Mesenteric fat pad (tissue), 1 donor: ENCODE measurements around the gene QSOX1. TPM values are rescaled to one million over a fixed set of nuclear protein-coding genes. Genes with fewer than 3 reads are reported as not detected.

ENCODE experiments used
- DNase-seq: peaks from one replicate; pipeline ENCODE4 v3.0.0-alpha.2; 2020; ENCODE audit warnings: low spot score
- total RNA-seq: library from RNA; stranded (reverse); fragmentation: NEBNext Ultra II Directional; extraction: Animal tissue kit (Norgen Biotek cat#: 25700); gene quantifications from one replicate; pipeline ENCODE4 v1.2.1, GENCODE V29; 2021
- donor health status: DM: yes; HTN: yes; CAD: no.

The QSOX1 gene
- total RNA-seq, 1 donor from 2014 or later: 104 TPM

DNA sequence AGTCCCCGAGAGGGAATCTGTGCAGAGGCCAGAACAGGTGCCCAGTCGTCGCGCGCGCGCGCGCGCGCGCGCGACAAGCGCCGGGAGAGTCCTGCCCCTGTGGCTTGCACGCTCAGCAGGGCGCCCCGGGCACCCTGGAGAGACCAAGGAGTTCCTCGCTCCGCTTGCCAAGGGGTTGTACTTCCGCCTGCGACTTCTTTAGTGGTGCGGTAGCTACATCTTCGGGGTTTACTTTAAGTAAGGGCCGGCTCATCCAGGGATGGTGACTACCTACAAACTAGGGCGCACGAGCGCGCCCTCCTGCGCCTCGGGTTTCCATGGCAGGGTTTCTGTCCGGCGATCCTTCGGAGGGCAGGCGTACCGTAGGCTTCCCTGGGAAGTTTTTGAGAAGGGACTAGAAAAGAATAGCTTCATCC lies 76.8 kb downstream of the QSOX1 start:
- no peak for DNase-seq

DNA sequence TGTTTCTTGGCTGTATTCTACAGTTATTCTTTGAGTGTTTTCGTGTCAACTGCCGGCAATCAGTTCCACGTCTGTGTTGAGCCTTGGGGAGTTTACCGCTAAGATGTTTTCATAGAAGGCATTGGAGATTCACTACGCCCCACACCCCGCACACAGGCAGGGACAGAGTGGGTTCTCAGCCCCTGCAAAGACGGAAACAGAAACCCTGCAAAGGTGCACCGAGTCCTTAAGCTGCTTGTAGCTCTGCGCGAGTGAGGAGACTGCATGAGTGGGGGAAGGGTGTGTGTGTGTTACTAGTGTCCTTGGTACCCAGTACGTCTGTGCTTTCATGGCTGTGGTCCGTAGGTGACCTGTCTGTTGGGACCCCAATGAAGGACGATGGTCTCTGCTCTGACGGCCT lies 77.3 kb downstream of the QSOX1 start:
- no peak for DNase-seq

DNA sequence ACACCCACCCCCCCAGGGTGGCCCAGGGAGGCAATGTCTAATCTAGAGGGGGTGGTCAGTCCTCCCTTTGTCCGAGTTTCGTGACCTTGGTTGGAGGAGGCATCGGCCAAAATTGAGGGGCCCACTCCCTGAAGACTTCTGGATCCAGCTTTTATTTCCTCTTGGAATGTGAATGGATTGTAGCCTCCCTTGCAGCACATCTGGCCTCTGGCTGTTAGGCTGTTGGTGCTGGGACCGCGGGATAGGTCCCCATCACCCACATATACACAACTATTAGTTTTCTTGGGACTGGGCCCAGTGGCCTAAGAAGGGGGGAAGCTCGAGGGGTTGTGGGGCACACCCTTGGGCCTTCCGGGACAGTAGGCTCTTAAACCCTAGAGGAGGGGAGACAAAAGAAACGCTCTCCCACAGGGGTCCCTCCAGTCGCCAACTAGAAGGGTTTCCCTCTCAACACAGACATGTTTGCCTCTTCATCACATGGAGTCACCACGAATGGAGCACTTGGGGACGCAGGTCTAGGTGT lies 77.9 kb downstream of the QSOX1 start:
- DNase-seq: no peak

DNA sequence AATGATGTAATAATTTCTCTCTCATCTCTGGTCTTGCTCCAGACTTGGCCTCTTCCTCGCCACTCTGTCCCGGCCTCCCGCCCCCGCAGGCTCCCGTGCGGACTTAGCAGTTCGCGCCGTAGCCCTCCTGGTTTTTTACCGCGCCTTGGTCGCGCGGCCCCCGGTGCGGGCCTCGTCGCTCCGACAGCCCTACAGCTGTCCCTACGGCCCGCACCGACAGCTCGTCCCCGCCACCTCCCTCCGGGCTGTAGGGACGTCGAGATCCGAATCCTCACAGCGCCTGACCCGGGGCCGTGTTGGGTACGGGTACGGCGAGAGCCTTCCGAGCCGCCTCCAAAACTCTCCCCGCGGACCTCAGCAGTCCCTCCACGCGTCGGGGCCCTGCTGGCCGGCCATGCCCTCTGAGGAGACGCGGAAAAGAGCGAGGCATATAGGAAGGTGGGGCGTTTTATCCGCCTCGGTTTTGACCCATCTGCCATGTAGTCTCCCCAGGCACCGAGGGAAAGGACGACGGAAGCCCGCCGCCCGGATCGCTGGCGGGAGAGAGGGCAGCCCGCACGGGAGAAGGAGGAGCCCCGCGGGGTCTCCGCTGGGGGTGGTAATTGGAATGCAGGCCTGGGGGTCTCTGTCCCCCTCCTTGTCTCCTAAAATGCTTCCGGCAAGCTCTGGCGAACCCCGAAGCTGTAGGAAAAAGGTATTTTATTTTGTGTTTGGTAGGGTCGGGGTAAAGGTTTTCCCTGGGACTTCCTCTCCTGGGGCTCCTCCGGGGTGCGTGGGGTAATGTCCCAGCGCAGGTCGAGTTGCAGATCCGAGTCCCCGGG lies 78.7 kb downstream of the QSOX1 start:
- DNase-seq: no peak

DNA sequence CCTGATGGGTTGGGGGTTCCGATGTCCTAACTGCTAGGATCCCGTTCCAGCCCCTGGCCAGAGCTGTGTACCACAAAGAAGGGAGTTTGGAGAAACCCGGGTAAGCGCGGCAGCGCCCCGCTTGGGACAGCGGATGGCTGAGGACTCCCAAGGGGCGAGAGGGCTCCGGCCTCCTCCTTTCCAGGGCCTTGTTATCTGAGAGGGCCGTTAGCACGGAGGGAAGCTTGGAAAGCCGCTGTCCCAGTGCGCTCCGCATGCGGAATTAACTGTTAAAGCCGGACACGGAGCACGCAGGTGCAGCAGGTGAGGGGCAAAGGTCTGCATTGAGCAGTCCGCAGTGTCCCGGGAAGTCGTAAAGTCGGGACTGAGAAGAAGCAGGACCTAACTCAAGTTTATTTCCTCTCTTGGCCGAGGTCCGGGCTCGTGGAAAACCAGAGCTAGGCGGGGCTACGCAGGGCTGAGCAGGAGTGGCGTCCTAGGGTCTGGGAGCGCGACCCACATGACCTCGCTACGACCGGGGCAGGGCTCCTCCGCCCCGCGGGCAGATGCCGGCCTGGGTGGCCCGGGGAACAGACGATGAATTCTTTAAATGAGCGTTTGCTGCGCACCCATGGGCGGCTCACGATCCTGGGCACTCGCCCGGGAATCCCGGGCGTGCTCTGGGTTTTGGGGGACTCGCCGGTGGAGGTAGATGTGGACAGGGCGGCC lies 79.9 kb downstream of the QSOX1 start:
- no peak for DNase-seq

DNA sequence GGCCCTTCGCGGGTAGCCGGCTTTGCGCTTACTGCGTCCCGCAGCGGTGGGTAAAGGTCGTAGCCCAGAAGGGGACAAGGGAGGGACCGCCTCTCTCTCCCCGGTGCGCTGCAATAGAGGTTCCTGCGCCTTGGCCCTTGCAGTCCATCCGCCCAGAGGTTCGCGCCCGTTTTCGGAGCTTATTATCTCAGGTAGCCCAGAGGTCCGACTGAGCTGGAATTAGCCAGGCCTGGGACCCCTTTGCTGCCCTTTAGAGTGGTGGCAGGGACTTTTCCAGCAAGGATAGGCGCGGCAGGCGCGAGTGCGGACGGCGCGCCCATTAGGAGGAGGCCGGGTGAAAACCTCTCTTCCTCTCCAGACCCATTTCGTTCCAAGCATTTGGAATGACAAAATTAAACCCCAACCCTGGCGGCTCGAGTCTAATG lies 80.4 kb downstream of the QSOX1 start:
- no peak for DNase-seq

DNA sequence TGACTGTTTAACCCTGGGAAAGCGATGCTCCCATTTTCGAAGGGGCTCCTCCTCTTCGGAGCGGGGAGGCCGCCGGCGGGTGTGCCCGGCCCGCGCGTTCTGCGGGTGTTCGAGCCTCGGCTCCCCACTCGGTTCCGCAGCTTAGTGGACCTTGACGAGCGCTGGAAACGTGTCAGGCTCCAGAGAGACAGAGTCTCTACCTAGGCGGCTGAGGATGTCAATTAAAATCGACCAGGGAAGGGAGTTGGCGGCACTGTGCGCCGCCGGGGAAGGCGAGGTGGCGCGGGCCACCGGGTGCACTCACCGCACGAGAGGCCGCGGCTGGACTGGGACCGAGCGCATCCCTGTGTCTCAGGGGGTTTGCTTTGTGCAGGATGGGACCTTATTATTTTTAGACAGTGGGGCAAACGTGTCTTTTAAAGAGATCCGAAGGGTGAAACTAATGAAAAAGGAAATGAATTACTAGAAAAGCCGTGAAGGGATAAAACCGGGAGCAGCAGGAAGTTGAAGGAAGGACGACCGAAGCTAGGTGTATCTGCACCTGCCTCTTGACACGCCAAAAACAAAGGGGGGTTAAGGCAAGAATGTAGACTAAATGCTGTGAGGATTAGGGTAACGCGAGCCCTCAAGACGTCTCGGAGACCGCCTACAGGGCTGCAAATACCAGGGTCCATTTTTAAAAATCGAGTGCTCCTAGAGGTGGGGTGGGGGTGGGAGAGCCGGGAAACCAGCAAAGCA lies 81.0 kb downstream of the QSOX1 start:
- DNase-seq: no peak

DNA sequence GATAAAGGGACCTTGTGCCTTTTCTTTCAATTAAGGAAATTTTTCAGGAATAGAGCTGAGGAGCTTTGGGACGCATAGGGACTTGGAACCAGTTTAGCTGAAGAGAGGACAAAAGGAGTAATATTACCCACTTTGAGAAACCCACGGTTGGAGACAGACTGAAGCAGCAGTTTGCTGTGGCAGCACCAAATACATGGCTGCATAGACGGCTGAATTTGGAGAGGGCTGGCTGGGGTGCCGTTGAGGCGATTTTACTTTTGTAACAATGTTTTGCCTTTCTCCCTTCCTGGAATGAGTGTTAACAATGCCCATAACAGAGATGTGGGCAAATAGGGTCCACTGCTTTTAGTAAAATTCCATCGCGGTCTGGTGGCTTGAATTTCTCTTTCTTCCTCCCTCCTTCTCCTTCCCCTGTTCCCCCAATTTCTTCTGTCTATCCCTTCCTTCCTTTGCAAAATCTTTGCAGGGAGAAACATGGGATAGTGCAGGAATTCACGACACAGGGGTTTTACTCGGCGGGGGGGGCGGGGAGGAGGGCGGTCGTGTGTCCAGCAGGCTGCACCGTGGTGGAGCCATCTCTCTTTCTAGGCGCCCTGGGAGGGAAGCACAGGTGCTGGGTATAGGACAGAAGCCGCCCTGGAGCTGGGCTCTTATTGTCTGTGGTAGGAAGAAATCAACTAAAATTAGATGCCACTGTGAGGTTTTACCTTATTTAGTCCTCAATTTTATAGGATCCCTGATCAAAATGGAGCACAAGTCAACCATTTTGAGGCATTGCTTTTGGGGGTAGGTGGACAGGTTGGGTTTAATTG lies 82.2 kb downstream of the QSOX1 start:
- DNase-seq: no peak

DNA sequence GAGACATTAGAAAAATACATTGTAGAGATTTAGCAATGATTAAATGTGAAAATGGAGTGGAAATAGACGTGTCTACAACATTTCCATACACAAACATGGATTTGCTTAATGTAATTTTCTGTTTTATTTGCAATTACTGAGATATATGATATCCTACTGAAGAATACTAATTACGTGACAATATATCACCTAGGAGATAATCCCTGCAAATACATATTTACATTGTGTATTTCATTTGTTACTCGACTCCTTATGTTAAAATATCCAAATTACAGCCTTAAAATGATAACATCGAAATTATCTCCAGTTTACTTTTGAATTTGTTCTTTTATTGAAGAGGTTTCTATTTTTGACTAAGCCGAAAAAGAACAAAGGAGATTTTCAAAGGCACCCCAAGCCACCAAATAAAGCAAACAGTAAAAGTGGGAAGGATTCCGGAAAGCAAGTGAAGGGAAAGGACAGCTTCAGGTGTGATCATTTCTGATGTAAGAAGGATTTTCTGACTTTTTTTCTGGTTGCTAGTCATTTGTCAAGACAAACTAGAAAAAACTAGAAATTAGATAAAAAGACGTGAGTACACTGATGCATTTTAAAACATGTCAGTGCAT lies 83.3 kb downstream of the QSOX1 start:
- no peak for DNase-seq

DNA sequence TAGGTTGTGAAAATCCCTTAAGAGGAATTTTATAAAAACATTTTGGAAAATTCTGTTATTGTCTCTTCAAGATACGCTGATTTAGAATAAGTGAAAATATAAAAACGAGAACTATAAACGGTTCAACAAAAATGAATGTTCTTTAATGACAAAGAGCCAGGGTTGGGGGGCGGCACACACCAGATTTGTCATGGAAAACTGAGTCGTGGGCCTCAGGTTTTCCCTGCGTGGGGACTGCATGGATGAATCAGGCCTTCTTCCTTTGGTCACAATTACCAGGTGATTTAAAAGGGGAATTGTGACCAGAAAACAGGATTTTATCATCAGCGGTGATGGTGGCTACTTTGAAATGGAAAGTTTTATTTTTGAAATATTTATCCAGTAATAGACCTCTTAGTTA lies 84.0 kb downstream of the QSOX1 start:
- DNase-seq: no peak

DNA sequence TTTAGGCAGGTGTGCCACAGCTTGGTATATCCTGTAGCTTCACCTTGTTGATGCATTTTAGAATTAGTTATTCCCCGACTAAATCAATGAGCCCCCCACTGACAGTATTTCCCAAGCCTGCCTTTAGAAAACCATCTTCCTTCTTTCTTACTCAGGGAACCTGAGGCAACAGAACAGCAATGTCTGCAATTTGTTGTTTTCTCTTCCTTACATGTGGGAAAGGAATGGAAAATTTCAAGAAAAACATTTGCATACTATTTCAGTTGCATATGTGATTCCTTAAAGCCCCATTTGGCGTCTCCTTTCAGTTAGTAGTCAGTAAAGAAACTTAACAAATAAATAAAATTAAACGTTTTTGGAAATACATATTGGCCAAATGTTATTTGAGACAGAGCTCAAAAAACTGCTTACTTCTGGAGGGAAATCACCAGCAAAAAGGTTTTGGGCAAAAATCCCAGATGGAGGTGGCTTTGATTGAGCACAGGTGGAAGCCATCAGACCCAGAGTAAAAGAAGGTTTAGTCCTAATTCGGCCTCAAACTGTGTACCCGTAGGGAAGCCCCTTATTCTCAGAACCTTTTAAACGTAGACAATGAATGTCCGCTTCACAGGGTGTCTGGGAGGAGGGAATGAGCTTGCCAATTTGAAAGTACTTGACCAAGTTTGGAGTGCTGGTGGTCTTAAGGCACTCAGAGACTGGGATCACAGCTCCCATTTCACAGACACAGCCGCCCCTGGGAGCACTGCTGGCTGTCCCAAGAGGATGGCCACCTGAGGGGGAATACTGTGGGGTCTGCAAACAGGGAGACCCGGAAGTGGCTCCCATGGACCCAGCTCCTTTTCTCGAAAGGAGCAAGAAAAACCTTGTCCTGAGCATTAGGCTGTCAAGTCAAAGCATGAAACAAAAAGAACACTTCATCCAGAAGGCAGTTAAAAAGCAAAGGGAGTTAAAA lies 84.8 kb downstream of the QSOX1 start:
- no peak for DNase-seq

DNA sequence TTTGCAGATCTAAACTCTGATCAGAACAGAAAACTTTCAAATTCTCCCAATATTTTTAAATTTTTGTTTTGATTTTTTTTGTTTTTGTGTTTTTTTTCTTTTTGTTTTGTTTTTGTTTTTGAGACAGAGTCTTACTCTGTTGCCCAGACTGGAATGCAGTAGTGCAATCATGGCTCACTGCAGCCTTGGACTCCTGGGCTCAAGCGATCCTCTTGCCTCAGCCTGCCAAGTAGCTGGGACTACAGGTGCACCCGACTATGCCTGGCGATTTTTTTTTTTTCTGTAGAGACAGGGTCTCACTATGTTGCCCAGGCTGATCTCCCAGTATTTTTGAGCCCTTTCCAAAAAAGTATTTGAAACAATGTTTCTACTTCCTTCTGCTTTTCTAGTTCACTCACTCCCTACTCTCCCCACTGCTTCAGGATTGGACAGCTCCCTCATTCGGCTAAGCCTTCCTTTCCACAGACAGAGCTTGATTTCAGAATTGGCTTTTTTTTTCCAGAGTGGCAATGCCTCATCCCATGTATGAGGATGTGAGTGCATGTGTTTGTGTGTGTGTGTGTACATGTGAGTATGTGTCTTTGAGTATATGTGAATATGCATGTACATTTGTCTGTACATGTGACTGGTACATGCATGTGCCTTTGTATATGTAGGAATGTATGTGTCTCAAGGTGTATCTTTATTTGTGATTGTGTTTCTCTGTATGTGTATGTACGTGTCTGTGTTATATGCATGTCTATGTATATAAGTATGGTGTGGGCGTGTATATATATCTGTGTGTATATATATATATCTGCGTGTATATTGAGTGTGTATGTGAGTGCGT lies 87.3 kb downstream of the QSOX1 start:
- no peak for DNase-seq

DNA sequence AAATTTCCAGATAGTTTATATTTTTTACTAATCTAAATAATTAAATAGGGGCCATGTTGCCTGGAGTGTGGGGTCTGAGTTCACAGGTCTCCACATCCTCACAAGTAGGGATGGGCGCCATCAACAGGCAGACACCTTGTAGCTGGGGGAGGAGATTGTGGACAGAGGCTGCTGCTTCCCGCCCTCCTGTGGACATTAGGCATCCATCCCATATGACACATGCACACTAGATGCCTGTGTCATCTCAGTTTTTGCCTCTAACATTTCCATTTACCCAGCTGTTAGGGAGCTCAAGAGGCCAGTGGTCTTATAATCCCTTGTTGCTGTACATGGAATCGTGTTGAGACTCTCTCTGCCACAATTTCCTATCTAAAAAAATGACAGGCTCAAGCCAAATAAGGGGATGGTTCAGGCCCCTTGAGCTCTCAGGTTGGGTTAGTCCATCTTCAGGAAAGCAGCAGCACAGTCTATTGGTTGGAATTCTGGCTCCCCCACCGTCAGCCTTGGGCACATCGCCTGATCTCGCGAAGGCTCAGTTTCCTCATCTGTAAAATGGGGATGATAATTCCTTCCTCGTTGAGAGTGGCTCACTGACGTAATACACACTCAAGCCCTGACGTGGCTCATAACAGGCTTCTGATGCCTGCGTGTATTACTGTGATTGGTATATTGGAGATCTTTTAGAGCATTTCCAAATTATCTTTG lies 89.0 kb downstream of the QSOX1 start:
- DNase-seq: no peak

DNA sequence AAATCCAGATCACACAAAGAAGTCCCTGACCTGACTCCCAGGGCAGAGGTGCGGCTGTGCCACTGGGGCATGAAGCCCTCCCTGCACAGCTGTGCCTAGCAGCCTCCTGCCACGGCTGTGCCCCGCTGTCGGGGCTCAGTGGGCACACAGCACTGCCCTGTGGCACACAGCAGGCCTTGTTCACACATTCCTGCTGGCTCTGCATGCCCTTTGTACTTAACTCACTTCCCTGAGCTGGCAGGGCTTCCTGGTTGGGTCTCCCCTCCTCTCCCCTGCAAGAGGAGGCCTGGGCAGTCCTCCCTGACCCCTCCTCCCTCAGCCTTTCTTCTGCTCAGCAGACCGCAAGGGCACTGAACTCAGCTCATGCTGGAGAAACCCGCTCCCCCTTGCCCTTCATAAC lies 90.2 kb downstream of the QSOX1 start:
- no peak for DNase-seq

DNA sequence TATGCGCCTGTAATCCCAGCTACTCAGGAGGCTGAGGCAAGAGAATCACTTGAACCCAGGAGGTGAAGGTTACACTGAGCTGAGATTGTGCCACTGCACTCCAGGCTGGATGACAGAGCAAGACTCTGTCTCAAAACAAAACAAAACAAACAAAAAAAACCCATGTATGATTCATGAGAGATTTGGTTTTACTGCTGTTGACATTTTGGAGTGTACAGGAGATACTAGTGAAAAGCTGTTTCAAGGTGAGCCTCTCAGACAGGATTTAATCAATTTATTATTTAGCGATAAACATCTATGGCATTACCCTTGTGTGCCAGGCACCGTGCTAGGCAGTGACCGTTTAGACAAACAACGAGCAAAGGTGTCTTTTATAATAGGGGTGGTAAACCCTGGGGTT lies 91.9 kb downstream of the QSOX1 start:
- no peak for DNase-seq

DNA sequence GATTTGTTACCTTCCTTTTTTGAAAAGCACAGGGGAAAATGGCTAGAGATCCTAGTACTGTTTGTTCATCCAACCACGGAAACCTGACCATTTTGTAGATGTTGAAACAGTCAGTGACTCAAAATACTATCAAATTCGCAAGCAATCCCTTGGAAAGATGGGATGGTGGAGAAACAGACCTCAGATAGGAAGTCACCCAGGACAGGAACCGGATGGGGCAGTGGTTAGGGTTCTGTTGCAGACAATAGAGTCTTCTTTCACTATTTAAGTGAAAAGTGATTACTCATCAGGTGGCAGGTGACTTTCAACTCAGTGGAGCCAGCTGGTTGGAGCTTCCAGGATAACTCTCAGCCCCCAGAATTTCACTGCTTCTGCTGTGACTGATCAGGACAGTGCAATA lies 92.4 kb downstream of the QSOX1 start:
- no peak for DNase-seq

DNA sequence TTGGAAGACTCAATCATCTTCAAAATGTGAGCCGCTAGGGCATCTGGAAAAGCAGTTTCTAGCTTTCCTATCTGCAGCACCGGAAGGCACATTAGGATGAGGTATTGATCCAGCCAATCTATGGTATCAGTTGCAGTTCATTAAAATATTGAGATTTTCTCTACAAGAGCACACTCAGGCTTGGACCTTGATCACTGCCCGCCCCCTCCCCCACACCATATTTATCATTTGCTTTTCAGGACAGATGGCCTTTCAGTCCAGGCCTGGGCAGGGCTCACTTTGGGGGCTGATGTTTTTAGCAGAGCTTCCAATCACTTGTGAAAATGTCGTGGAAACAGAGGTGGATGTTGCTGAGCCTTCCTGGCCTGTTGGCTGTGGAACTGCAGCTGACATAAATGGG lies 92.9 kb downstream of the QSOX1 start:
- DNase-seq: no peak

DNA sequence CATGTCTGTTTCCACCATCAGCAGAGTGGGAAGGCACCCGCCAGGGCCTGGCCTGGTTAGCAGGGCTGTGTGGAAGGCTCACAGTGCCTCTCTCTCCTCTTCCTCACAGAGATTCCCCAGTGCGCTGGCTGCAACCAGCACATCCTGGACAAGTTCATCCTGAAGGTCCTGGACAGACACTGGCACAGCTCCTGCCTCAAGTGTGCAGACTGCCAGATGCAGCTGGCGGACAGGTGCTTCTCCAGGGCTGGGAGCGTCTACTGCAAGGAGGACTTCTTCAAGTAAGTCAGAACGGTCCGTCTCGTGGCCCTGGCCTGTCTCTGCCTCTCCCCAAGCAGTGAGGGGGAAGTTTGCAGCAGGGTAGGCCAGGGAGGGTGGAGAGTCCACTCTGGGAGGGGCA lies 93.5 kb downstream of the QSOX1 start:
- DNase-seq: no peak
